SK-N-SH (cell line): ENCODE data around the gene GALNTL6. TPM values are rescaled to one million over a fixed set of nuclear protein-coding genes. Genes with fewer than 3 reads are reported as not detected.

Source experiments
- CTCF ChIA-PET: fragments of 300-600, 350-600 bp; formaldehyde crosslinking; extraction: SDS; loops from one replicate; lab custom pipeline; 2021; lab: Yijun Ruan, JAX
- POLR2A ChIA-PET: fragments of 350-600 bp; sonication (Branson Sonifier 250); formaldehyde crosslinking; extraction: SDS; loops from one replicate; lab custom pipeline; 2020; ENCODE audit warnings: antibody characterized with exemption, inconsistent platforms; lab: Yijun Ruan, JAX
- DNase-seq: peaks from one replicate; pipeline ENCODE4 v3.0.0; 2012
- H2AFZ ChIP-seq: fragments of 200-600 bp; sonication (generic); 2 replicates; pipeline ENCODE4 v1.8.1; 2016; ENCODE audit warnings: antibody characterized with exemption, mild to moderate bottlenecking, low read depth
- H3F3A ChIP-seq: fragments of 200-600 bp; sonication (generic); replicated peaks from 2 replicates; pipeline ENCODE3; 2016; ENCODE audit warnings: antibody characterized with exemption, mild to moderate bottlenecking; ENCODE audit not compliant: insufficient read depth
- H3K27ac ChIP-seq, 2 experiments: fragments of 200-500 bp in 1 of 2; fragments of 200-600 bp in 1 of 2; sonication (Bioruptor generic) in 1 of 2; sonication (generic), shearing (Covaris generic) in 1 of 2; 2 replicates each; pipeline versions ENCODE4 v1.5.1 to v1.6.1; 2014 to 2016; ENCODE audit warnings: low read depth in 2 of 2, inconsistent platforms in 1 of 2, low read length in 1 of 2, mild to moderate bottlenecking in 1 of 2, mixed read lengths in 1 of 2
- H3K27me3 ChIP-seq: fragments of 200-600 bp; sonication (generic), shearing (Covaris generic); 2 replicates; pipeline ENCODE4 v1.6.1; 2016; ENCODE audit warnings: mixed run types; ENCODE audit not compliant: insufficient read depth
- H3K36me3 ChIP-seq, 2 experiments: fragments of 200-500 bp in 1 of 2; fragments of 200-600 bp in 1 of 2; sonication (Bioruptor generic) in 1 of 2; sonication (generic) in 1 of 2; replicated peaks in 1 of 2; 2 replicates each; pipeline versions ENCODE3 to v1.5.1; 2014 to 2016; ENCODE audit warnings: low read length in 1 of 2, mild to moderate bottlenecking in 1 of 2; ENCODE audit not compliant: insufficient read depth in 2 of 2, control insufficient read depth in 1 of 2
- H3K4me1 ChIP-seq, 2 experiments: fragments of 200-500 bp in 1 of 2; fragments of 200-600 bp in 1 of 2; sonication (Bioruptor generic) in 1 of 2; sonication (generic), shearing (Covaris generic) in 1 of 2; 2 replicates each; pipeline versions ENCODE4 v1.5.1 to v1.6.1; 2014 to 2016; ENCODE audit warnings: low read depth in 1 of 2, low read length in 1 of 2, mixed run types in 1 of 2; ENCODE audit not compliant: insufficient read depth in 2 of 2, control insufficient read depth in 1 of 2
- H3K4me2 ChIP-seq: fragments of 200-600 bp; sonication (generic), shearing (Covaris generic); 2 replicates; pipeline ENCODE4 v1.6.1; 2017; ENCODE audit warnings: mixed run types
- H3K4me3 ChIP-seq, 2 experiments: fragments of 200-500 bp in 1 of 2; fragments of 200-600 bp in 1 of 2; sonication (Bioruptor generic) in 1 of 2; sonication (generic), shearing (Covaris generic) in 1 of 2; 2 replicates each; pipeline versions ENCODE4 v1.5.1 to v1.8.1; 2014 to 2016; ENCODE audit warnings: low read depth in 2 of 2, inconsistent platforms in 1 of 2, low read length in 1 of 2, mild to moderate bottlenecking in 1 of 2, mixed read lengths in 1 of 2, moderate library complexity in 1 of 2
- H3K79me2 ChIP-seq: fragments of 200-600 bp; sonication (generic); 2 replicates; pipeline ENCODE4 v1.8.1; 2017; ENCODE audit warnings: mild to moderate bottlenecking; ENCODE audit not compliant: insufficient read depth
- H3K9ac ChIP-seq: fragments of 200-600 bp; sonication (generic); 2 replicates; pipeline ENCODE4 v1.6.1; 2017; ENCODE audit warnings: mixed run types
- H3K9me2 ChIP-seq: fragments of 200-600 bp; sonication (generic); 2 replicates; pipeline ENCODE4 v1.6.1; 2017; ENCODE audit warnings: mixed run types
- H3K9me3 ChIP-seq: fragments of 200-600 bp; sonication (generic); 2 replicates; pipeline ENCODE4 v1.6.1; 2017; ENCODE audit warnings: mixed run types, mild to moderate bottlenecking, moderate library complexity
- H4K20me1 ChIP-seq: fragments of 200-600 bp; sonication (generic); 2 replicates; pipeline ENCODE4 v1.6.1; 2017; ENCODE audit warnings: mild to moderate bottlenecking, mixed run types; ENCODE audit not compliant: insufficient read depth
- ELF1 ChIP-seq: IDR thresholded peaks from 2 replicates; pipeline ENCODE4 v1.4.0; 2012
- EP300 ChIP-seq, 2 experiments: IDR thresholded peaks; 2 replicates each; pipeline versions ENCODE4 v1.4.0 to v1.6.1; 2012; ENCODE audit warnings: borderline replicate concordance in 1 of 2, low read depth in 1 of 2, low read length in 1 of 2
- EZH2phosphoT487 ChIP-seq: fragments of 200-600 bp; sonication (generic); IDR thresholded peaks from 2 replicates; pipeline ENCODE4 v1.6.1; 2017; ENCODE audit warnings: low read depth, mixed run types, mild to moderate bottlenecking, antibody characterized with exemption, moderate library complexity, borderline replicate concordance
- FOSL2 ChIP-seq: IDR thresholded peaks from 2 replicates; pipeline ENCODE4 v1.4.0; 2012; ENCODE audit warnings: low read depth, mild to moderate bottlenecking, moderate library complexity, borderline replicate concordance
- FOXJ3 ChIP-seq: sonication (generic); formaldehyde crosslinking; IDR thresholded peaks from 2 replicates; pipeline ENCODE4 v1.5.1; 2020; ENCODE audit warnings: mild to moderate bottlenecking, missing genetic modification reagents
- IRF3 ChIP-seq: fragments of 150-350 bp; IDR thresholded peaks from 2 replicates; pipeline ENCODE4 v1.6.1; 2016; ENCODE audit warnings: mild to moderate bottlenecking, low read depth, low read length
- MXI1 ChIP-seq: IDR thresholded peaks from 2 replicates; pipeline ENCODE4 v1.6.1; 2012; ENCODE audit warnings: mild to moderate bottlenecking, low read depth, low read length, improper control_type of control experiment
- NFIC ChIP-seq: IDR thresholded peaks from 2 replicates; pipeline ENCODE4 v1.4.0; 2012; ENCODE audit warnings: borderline replicate concordance
- NRF1 ChIP-seq: IDR thresholded peaks from 2 replicates; pipeline ENCODE4 v1.6.1; 2012; ENCODE audit warnings: low read depth, mild to moderate bottlenecking, low read length
- PBX3 ChIP-seq: IDR thresholded peaks from 2 replicates; pipeline ENCODE4; 2012
- POLR2AphosphoS5 ChIP-seq: IDR thresholded peaks from 2 replicates; pipeline ENCODE4 v1.6.1; 2012; ENCODE audit warnings: low read depth, low read length
- RAD21 ChIP-seq: IDR thresholded peaks from 2 replicates; pipeline ENCODE4 v1.6.1; 2012; ENCODE audit warnings: mild to moderate bottlenecking, low read length
- SIN3A ChIP-seq: IDR thresholded peaks from 2 replicates; pipeline ENCODE4 v1.6.1; 2012; ENCODE audit warnings: low read depth, mild to moderate bottlenecking, low read length, moderate library complexity, borderline replicate concordance
- SMC3 ChIP-seq: IDR thresholded peaks from 2 replicates; pipeline ENCODE4 v1.6.1; 2012; ENCODE audit warnings: low read depth, low read length, improper control_type of control experiment
- TAF1 ChIP-seq: IDR thresholded peaks from 2 replicates; pipeline ENCODE4 v1.6.1; 2012; ENCODE audit warnings: low read depth, mild to moderate bottlenecking, low read length, moderate library complexity, borderline replicate concordance
- TCF12 ChIP-seq: IDR thresholded peaks from 2 replicates; pipeline ENCODE4 v1.4.0; 2012
- YY1 ChIP-seq: IDR thresholded peaks from 2 replicates; pipeline ENCODE4 v1.4.0; 2012; ENCODE audit warnings: low read depth, mild to moderate bottlenecking
- WGBS: methylation state at CpG from one replicate; pipeline ENCODE4 v1.1.6; 2017; ENCODE audit warnings: low lambda C conversion rate; 5-methylcytosine and 5-hydroxymethylcytosine counted together
- polyA plus RNA-seq, 3 experiments: library from polyadenylated mRNA; depleted of rRNA; stranded (reverse); fragments of >200 nt; gene quantifications; 2 replicates each; pipeline ENCODE4 v1.2.3, GENCODE V29; 2012
- TF ChIP-seq, protein P1 (sequence below): fragments of 200-600 bp; sonication (generic); IDR thresholded peaks from 2 replicates; pipeline ENCODE4 v1.6.1; 2017; ENCODE audit warnings: antibody characterized with exemption, mild to moderate bottlenecking, moderate library complexity
- TF ChIP-seq, protein P2 (sequence below): IDR thresholded peaks from 2 replicates; pipeline ENCODE4 v1.6.1; 2012; ENCODE audit warnings: mild to moderate bottlenecking, low read depth, low read length, moderate library complexity

The GALNTL6 gene
- polyA plus RNA-seq, 1 of the 3 experiments (the other 2 are of a cell fraction), result 0.07 TPM

- H3K27me3 ChIP-seq, result no peaks in the 10 kb centered on the region
- H3K9ac ChIP-seq, result no peak overlapping the region
- POLR2A ChIA-PET, result no interaction called here
- no peaks in the 10 kb centered on the region for H3K36me3 ChIP-seq
- H3K4me1 ChIP-seq, result no peaks in the 10 kb centered on the region
- TF ChIP-seq SMC3 (no peak), TAF1 (no peak), YY1 (no peak), NFIC (no peak), EZH2phosphoT487 (no peak), TCF12 (no peak), FOXJ3 (CRISPR knock-in tag) (no peak), IRF3 (no peak), FOSL2 (no peak), NRF1 (no peak), ELF1 (no peak), RAD21 (no peak), PBX3 (no peak), EP300 (IDR thresholded peaks at IDR 0.05; ENCODE audit: borderline replicate concordance in 1 of 2, low read depth in 1 of 2, low read length in 1 of 2) (no peak), POLR2AphosphoS5 (no peak), SIN3A (no peak), MXI1 (no peak)
- TF ChIP-seq, protein P1, sequence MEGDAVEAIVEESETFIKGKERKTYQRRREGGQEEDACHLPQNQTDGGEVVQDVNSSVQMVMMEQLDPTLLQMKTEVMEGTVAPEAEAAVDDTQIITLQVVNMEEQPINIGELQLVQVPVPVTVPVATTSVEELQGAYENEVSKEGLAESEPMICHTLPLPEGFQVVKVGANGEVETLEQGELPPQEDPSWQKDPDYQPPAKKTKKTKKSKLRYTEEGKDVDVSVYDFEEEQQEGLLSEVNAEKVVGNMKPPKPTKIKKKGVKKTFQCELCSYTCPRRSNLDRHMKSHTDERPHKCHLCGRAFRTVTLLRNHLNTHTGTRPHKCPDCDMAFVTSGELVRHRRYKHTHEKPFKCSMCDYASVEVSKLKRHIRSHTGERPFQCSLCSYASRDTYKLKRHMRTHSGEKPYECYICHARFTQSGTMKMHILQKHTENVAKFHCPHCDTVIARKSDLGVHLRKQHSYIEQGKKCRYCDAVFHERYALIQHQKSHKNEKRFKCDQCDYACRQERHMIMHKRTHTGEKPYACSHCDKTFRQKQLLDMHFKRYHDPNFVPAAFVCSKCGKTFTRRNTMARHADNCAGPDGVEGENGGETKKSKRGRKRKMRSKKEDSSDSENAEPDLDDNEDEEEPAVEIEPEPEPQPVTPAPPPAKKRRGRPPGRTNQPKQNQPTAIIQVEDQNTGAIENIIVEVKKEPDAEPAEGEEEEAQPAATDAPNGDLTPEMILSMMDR, result no peak
- TF ChIP-seq, protein P2, sequence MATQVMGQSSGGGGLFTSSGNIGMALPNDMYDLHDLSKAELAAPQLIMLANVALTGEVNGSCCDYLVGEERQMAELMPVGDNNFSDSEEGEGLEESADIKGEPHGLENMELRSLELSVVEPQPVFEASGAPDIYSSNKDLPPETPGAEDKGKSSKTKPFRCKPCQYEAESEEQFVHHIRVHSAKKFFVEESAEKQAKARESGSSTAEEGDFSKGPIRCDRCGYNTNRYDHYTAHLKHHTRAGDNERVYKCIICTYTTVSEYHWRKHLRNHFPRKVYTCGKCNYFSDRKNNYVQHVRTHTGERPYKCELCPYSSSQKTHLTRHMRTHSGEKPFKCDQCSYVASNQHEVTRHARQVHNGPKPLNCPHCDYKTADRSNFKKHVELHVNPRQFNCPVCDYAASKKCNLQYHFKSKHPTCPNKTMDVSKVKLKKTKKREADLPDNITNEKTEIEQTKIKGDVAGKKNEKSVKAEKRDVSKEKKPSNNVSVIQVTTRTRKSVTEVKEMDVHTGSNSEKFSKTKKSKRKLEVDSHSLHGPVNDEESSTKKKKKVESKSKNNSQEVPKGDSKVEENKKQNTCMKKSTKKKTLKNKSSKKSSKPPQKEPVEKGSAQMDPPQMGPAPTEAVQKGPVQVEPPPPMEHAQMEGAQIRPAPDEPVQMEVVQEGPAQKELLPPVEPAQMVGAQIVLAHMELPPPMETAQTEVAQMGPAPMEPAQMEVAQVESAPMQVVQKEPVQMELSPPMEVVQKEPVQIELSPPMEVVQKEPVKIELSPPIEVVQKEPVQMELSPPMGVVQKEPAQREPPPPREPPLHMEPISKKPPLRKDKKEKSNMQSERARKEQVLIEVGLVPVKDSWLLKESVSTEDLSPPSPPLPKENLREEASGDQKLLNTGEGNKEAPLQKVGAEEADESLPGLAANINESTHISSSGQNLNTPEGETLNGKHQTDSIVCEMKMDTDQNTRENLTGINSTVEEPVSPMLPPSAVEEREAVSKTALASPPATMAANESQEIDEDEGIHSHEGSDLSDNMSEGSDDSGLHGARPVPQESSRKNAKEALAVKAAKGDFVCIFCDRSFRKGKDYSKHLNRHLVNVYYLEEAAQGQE, result no peak
- TF ChIP-seq, all 33 proteins: peak for 0
- no peak overlapping the region for H3K4me3 ChIP-seq
- H3K27ac ChIP-seq, result no peak overlapping the region
- H3K9me3 ChIP-seq, result no peaks in the 10 kb centered on the region
- no peak overlapping the region for H3K4me2 ChIP-seq
- CTCF ChIA-PET, result interaction anchor here (0.7 kb wide), 1 partner anchor 15 kb away, joined by 4 read pairs; no protein-coding TSS in a partner anchor
- H3K79me2 ChIP-seq, result no peaks in the 10 kb centered on the region
- H2AFZ ChIP-seq, result no peak overlapping the region
- H4K20me1 ChIP-seq, result no peaks in the 10 kb centered on the region
- no peaks in the 10 kb centered on the region for H3K9me2 ChIP-seq
- WGBS, result 26% methylated on average over 3 of the region's 3 CpGs
- DNase-seq, result no peak
- no peaks in the 10 kb centered on the region for H3F3A ChIP-seq
These were observed 44.3 kb downstream of the GALNTL6 start for GRCh38 chr4:171857302-171858012.
